CD4-positive, alpha-beta T cell treated with Interleukin-6 for 4 hours (primary cell): Measurements from ENCODE around the gene TOMM20L.
A peak's percentile ranks its signal among the peaks of the same experiment; 100 is the strongest.
"Not testable (repeated sequence)": the region's sequence is repeated elsewhere in the genome, so short reads cannot be mapped to it uniquely, and the experiment has no call there.

Experiments used
- DNase-seq: peaks from one replicate; pipeline ENCODE4 v3.0.0-alpha.2; 2020; ENCODE audit warnings: mixed read lengths

TOMM20L gene

GRCh38 chr14:58395812-58396788, at the start of gene TOMM20L:
Gene TOMM20L, plus strand, starts transcription at chr14:58395930. Its CDS starts 28 bp downstream, at chr14:58395958.
- peak; percentile 80 for DNase-seq

DNA sequence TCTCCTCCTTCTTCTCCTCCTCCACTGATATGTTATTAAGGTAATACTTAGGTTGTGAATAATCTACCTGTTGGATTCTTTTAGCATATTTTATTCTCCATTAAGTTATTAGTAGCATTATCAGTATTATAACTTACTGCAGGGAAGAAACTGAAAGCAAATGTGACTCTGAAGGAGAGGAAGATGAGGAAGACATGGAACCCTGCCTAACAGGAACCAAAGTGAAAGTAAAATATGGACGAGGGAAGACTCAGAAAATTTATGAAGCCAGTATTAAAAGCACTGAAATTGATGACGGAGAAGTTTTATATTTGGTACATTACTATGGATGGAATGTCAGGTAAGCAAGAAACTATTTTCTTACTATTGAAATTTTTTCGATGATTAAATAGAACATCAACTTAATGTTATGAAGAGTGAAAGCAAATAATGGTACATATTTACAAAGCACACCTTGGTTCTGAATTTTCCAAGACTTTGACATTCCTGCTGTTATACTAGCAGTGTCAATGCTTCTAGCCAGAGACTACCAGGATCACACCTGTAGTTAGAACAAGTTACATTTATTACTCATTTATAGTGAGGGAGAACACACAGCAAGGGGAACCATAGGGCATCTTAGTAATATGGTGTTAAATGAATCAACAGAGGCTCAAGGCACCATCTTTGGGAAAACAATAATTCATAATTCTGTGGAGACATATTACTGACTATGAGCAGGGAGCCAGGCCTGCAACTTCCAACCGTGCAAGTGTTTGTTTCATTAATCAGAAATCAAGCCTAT, 42.0 kb upstream of the TOMM20L start:
- no peak for DNase-seq

DNA sequence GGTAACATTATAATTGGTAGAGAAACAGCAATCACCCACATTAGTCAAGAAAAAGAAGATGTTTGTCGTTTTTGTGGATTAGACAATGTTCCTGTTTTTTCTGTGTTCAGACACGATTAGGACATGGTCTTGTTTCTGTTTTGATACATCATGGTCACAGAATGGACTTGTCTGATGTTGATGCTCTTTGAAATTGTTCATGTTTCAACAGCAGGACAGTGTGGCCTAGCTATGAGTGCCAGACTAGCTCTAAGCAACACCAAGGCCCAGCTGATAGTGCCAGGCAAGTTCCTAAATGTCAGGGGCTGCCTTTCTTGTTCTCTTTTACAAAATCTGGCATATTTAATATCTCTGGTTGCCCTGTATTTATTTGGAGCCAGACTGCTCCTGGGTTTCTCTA, 40.9 kb upstream of the TOMM20L start:
- DNase-seq: no peak

- DNase-seq: no peak
Measured at GRCh38 chr14:58356268-58356667, 39.5 kb upstream of the TOMM20L start.

GRCh38 chr14:58362272-58362671, 33.5 kb upstream of the TOMM20L start:
- not testable (repeated sequence) for DNase-seq

GRCh38 chr14:58362798-58363412, 32.8 kb upstream of the TOMM20L start:
- no peak for DNase-seq

DNA sequence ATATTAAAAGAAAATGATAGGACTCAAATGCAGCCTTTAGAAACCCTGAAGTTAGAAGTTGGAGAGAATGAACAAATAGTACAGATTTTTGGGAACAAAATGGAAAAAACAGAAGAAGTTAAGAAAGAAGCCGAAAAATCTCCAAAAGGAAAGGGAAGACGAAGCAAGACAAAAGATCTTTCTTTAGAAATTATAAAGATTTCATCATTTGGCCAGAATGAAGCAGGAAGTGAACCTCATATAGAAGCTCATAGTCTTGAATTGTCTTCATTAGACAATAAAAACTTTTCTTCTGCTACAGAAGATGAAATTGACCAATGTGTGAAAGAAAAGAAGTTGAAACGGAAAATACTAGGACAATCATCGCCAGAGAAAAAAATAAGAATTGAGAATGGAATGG, 31.4 kb upstream of the TOMM20L start:
- DNase-seq: no peak

DNA sequence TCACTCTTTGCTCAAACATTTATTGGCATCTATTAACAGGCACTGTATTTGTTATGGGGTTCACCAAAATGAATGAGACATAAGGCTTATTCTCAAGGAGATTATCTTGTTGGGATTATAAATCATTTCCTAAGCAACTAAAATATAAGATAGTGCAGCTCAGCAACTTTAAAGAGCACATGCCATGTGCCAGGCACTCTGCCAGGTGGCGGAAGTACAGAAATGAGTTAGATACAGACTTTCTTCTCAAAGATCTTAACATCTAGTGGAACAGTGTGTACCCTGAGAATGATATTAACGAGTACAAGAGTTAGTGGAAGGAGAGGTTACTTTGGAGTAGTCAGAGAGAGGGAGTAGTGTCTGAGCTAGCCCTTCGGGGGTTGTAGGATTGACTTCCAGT, 28.4 kb upstream of the TOMM20L start:
- DNase-seq: no peak

DNA sequence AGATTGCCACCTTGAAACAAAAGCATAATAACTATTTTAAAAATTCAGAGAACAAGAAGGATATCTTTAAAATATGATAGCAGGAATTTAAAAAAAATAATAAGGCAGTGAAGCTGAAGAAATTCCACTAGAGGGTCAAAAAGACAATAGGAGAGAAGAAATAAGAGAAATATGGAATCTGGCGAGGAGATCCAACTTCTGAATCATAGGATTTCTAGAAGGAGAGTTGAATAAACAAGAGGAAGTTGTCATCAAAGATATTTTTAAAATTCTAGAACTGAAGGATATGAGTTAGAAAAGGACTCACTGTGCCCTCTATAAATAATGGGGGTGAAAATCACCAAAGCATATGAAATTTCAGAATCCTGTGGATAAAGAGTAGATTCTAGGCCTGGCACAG, 26.8 kb upstream of the TOMM20L start:
- no peak for DNase-seq

DNA sequence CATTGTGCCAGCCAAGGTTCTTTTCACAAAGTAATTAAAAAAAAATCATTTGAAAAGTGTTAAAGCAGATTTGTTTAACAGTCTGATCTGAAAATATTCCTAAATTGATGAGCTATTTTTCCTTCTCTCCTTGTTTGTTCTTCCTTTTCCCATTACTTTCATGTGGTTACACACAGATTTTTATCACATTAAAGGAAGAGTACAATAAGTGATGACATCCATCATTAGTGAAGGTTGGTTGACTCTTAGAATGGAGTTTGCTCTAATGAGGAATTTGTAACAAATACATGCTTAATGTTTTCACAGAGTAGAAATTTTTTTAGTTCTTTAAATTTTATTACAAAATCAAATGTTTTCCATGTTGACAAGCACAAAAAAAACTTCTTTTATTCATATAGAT, 18.9 kb upstream of the TOMM20L start:
- no peak for DNase-seq

DNA sequence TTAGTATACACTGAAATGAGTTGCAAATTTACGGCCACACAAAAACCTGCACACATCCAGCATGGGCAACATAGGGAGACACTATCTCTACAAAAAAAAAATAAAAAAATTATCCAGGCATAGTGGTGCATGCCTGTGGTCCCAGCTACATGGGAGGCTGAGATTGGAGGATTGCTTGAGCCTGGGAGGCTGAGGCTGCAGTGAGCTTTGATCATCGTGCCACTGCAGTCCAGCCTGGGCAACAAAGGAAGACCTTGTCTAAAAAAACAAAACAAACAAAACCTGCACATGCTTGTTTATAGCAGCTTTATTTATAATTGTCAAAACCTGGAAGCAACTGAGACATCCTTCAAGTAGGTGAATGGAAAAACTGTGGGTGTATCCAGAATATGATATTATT, 4.9 kb upstream of the TOMM20L start:
- DNase-seq: no peak

DNA sequence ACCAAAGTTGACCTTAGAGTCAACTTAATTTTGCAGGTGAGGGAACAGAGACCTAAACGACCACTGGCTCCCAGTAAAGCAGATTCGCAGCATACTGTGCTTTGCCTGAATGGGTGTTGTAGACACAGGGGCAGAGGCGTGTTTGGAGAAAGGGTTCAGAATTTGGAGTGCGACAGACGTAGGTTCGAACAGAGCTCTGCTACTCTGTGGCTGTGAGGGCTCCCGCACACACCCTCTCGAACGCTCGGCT, 243 bp upstream of the TOMM20L start:
- no peak for DNase-seq

DNA sequence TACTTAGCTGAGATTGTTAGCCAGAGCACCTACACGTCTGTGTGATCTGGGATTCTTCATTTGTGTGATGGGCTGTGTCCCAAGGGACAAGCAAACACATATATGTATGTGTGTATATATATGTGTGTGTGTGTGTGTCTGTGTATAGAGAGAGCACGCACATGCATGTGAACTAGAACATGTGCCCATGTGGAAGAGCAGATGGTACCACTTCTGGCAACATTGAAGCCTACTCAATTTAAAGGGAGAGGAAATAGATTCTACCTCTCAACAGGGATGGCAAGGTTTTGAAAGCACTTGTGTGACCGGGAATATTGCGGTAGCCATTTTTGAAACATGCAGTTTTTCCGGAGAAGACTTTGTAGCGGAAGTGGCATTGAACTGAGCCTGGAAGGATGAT, 1.4 kb downstream of the TOMM20L start:
- DNase-seq: no peak

- no peak for DNase-seq
Measured at GRCh38 chr14:58398495-58398894, 2.8 kb downstream of the TOMM20L start.

DNA sequence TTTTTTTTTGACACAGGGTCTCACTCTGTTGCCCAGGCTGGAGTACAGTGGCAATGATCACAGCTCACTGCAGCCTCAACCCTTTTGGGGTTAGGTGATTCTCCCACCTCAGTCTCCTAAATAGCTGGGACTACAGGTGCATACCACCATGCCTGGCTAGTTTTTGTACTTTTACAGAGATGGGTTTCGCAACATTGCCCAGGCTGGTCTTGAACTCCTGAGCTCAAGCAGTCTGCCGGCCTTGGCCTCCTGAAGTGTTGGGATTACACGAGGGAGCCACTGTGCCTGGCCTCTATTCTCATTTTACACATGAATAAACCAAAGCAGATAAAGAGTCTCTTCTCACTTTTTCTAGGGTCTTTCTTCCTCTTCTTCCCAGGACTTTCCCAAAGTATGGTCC, 3.2 kb downstream of the TOMM20L start:
- DNase-seq: no peak

DNA sequence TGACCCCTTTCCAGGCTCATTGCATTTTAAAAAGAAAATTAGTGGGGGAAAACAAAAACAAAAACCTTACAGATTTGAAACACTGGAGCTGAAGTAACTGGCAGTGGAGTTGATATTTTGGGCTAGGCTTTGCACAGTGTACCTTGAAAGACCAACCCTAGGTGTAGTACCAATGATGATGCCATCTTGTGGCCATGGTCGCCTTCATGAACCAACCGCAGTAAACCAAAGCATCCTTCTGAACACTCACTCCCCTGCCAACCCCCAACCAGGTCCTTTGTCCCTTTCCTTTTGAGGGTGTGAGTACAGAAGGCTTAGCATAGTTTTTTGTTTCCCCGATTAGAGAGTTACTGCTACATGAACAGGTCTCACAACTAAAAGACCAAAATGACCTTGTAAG, 5.9 kb downstream of the TOMM20L start:
- peak; percentile 22 for DNase-seq

- DNase-seq: no peak
Measured at GRCh38 chr14:58408681-58409215, 13.0 kb downstream of the TOMM20L start.

DNA sequence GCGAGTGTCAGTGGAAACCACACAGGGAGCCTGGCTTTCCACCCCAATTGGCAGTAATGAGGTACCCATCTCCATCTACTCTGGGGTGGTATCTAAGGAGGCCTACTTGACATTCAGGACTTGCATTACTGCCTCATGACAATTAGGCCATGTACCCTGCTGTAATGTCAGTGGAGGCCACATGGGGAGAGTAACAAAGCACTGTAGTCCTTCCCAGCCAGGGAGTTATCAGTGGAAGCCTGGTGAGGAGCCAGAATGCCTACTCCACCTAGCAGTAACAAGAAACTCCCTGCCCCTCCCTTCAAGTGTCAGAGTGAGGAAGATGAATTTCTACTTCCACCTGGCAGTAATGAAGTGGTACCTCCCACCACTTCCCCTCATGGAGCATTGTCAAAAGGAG, 19.1 kb downstream of the TOMM20L start:
- no peak for DNase-seq

- DNase-seq: no peak
Measured at GRCh38 chr14:58415636-58416547, 20.2 kb downstream of the TOMM20L start.

- not testable (repeated sequence) for DNase-seq
Measured at GRCh38 chr14:58416934-58417333, 21.2 kb downstream of the TOMM20L start.

- DNase-seq: peak; percentile 53
Measured at GRCh38 chr14:58426670-58427280, 31.0 kb downstream of the TOMM20L start.
